HG02798 (cell line): ENCODE measurements around the gene CLEC3B.
"Not testable (repeated sequence)": the region's sequence is repeated elsewhere in the genome, so short reads cannot be mapped to it uniquely, and the experiment has no call there.

Experiments
- ATAC-seq: cut with Tn5 transposase; IDR thresholded peaks from one replicate; pipeline ENCODE4 v1.9.1; 2021; ENCODE audit warnings: mild to moderate bottlenecking; ENCODE audit not compliant: unreplicated experiment, poor library complexity

The CLEC3B gene

DNA sequence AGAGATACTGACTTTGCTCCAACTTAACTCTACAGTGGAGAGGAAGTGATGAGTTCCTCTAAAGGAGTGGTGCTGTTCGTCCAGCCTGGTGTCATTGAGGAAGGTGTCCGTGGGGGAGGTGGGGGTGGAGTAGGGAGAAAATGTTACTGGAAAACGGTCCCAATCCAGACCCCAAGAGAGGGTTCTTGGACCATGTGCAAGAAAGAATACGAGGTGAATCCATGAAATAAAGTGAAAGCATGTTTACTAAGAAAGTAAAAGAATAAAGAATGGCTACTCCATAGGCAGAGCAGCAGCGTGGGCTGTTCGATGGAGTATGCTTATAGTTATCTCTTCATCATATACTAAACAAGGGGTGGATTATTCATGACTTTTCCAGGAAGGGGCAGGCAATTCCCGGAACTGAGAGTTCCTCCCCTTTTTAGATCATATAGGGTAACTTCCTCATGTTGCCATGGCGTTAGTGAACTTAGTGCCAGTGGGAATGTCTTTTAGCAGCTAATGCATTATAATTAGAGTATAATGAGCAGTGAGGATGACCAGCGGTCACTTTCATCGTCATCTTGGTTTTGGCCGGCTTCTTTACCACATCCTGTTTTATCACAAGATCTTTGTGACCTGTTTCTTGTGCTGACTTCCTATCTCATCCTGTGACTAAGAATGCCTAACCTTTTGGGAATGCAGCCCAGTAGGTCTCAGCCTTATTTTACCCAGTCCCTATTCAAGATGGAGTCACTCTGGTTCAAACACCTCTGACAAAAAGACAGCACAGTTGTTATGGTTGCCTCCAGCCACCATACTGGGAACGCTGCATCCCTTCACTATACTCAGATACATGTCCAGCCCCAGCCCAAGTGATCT lies 38.6 kb downstream of the CLEC3B start:
- ATAC-seq = no peak

DNA sequence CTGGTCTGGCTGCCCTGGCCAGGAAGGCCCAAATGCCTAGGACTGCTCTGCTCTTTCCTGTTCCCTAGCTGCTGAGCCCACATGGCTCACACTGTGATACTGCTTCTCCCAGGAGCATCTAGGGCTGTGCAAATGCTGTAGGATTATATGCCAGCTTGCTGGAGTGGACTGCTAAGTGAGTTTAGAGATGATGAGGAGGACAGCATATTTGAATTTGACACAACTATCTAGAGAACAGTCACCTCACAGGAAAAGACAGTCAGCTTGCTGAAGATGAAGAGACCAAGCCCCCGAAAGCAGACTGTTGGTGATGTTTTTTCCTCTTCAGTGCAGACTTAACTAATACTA lies 39.2 kb downstream of the CLEC3B start:
- ATAC-seq = no peak

DNA sequence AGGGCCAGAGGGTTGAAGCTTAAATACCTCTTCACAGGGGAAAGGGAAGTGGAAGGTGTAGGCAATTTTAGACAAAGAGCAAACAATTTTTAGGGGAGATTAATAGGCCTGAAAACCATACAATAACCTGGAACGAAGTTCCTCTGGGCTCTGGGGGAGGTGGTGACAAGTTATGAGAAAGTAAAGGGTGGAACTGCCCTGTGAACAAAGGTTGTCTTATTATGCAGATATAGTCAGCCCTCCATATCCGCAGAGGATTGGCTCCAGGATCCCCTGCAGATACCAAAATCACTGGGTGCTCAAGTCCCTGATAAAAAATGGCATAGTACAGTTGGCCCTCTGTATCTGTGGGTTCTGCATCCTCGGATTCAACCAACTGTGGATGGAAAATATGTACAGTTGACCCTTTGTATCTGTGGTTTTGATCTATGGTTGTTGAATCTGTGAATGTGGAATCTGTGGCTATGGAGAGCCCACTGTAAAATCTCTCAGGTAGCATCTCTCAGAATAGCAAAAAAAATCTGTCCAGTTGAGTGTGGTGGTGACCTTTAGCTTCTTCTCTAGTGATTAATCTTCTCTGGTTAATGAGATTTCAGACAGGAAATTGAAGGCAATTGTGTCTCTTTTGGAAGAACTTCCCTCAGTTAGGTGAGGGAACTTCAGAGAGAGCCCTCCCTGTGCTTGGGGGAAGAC lies 40.2 kb downstream of the CLEC3B start:
- ATAC-seq = no peak

DNA sequence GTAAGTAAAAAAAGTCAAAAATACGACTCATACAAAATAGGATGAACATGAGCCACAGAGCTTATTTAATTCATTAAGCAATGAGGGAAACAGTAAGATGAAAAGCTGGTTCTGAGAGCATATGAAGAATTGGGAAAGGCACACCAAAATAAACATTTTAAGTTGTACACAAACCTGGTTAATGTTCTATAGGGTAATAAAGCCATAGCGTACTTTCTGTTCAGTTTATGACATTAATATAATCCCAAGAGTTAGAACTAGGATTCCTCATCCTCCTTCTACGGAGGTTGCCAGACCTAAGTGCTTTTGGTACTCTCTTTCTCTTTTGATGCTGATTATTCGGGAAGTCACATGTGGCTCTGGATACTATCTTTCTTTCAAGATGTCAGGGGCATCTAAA lies 41.4 kb downstream of the CLEC3B start:
- no peak for ATAC-seq

DNA sequence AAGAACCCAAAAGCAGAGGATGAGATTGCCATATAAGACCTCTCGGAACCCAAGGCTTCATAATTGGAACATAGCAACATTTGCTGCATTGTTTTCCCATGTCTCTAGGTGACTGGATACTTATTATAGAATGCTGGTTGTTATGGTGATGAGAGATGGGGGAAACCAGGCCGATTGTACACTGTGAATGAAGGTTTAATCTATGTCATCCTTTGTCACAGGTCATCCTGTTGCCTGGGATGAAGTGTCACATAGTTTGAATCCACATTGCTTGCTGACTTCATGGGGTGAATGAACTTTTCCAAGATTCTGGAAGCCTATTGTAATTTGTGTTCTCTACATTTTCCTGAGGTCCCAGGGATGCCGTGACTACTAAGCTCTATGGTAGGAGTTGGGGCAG lies 41.8 kb downstream of the CLEC3B start:
- no peak for ATAC-seq

DNA sequence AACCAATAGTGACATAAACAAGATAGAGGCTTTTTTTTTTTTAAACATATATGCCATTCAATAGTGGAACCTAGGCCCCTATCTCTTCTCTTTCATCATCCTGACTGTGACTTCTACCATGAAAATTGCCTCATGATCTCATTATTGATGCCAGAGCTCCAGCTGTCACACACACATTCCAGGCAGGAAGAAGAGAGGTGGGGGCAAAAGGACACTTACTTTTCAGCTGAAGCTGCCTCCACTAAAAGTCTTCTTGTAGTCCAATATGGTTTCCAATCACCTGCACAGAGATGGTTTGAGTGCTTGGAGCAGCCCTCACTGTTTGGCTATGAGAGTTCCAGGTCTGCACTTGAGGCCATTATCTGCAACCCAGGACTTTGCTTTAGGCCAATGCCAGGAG lies 45.0 kb downstream of the CLEC3B start:
- no peak for ATAC-seq

DNA sequence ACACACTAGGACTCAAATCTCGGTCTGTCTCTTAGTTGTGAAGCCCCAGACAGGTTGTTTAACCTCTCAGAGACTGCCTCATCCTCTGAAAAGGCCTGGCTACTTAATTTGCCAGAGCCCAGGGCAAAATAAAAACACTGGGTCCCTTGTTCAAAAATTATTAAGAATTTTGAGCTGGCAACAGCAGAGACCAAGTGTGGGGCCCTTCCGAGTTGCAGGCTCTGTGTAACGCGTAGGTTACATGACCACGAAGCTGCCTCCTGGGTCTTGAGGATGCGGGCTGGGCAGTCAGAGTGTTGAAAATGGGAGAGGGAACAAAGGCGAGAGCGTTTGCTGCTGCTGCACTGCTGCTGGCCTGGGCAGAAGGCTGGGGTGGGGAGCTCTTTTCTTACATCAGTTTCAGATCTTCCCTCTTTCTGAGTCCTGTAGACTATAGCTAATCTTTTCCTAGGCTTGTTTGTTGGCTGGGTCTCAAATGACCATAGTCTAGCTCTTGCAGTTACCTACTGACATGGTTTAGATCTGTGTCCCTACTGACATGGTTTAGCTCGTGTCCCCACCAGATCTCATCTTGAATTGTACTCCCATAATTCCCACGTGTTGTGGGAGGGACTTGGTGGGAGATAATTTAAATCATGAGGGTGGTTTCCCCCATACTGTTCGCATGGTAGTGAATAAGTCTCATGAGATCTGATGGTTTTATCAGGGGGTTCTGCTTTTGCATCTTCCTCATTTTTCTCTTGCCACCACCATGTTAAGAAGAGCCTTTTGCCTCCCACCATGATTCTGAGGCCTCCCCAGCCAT lies 49.9 kb downstream of the CLEC3B start:
- no peak for ATAC-seq

DNA sequence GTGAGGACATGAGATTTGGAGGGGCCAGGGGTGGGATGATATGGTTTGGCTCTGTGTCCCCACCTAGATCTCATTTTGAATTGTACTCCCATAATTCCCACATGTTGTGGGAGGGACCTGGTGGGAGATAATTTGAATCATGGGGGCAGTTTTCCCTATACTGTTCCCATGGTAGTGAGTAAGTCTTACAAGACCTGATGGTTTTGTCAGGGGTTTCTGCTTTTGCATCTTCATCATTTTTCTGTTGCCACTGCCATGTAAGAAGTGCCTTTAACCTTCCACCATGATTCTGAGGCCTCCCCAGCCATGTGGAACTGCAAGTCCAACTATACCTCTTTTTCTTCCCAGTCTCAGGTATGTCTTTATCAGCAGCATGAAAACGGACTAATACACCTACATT lies 52.2 kb downstream of the CLEC3B start:
- not testable (repeated sequence) for ATAC-seq

DNA sequence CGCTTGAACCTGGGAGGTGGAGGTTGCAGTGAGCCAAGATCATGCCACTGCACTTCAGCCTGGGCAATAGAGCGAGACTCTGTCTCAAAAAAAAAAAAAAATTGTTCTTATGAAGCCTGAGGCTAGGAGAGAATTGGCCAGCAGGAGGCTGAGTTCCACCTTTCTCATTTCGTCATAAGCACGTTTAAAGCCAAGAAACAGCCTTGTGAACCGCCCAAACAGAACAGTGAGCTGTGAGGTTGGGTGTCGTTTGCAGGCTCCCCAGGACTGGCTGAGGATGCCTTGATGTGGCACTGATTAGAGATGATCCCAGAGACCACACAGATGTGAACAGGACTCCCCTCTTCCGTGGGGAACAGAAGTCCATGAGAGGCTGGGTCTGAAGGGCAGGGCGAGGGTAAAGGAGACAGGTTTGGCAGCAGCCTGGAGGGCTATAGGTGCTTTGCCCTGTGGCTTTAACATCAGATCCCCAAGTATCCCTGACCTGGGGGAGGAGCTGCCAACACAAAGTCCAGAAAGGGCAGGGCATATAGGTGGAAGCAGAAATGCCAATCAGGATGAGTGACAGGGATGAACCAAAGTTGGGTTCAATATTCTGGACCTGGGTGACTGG lies 52.9 kb downstream of the CLEC3B start:
- no peak for ATAC-seq

DNA sequence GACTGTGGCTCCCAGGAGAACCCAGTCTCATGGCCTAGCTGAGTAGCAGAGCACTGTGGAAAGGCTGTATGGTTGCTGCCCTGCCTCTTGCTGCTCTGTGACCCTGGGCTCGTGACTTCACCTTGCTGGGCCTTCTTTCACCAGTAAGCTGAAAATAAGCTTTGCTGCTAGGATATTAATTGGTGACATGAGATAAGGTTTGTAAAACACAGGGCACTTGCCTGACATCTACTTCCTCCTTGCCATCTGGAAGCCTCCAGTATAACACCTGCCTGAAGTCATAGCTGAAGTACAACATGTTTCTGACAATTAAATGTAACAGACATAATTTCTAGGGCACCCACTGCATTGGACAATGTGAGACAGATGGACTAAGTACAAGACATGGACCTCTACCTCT lies 53.6 kb downstream of the CLEC3B start:
- ATAC-seq = no peak

DNA sequence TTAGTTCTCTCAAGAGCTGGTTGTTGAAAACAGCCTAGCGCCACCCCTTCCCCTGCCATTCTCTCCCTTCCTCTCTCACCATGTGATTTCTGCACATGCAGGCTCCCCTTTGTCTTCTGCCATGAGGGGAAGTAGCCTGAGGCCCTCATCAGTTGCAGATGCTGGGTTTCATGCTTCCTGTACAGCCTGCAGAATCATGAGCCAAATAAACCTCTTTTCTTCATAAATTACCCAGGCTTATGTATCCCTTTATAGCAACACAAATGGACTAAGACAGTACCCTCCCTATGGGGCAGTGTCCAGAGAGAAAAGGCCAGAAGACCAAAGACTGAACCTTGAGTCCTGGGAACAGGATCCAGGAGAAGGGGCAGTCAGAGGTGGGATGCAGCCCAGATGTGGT lies 54.7 kb downstream of the CLEC3B start:
- ATAC-seq = no peak

DNA sequence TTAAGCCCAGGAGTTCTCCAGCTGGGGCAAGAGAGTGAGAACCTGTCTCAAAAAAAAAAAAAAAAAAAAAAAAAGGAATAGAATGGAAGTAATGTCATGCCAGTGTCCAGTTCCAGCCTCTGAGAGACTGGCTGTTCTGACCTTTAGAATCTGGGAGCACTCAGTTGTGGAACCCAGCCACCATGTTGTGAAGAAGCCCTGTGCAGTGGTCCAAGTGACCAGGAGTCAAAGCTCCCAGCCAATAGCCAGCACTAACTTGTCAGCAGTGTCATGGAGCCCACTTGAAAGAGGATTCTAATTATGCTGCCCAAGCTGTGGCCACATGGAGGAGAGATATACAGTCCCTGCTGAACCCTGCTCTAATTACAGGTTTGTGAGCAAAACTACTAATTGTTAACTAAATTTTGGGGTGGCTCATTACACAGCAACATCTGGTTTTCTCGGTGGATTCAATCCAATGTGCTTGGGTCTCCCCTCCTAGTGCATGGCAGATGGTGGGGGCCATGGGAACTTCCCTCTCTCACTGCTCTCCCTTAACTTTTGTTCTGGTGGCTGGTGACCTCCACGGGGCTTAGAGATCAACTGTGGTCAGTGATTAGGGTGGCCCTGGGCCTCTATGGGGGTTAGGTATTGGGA lies 55.5 kb downstream of the CLEC3B start:
- ATAC-seq = no peak

DNA sequence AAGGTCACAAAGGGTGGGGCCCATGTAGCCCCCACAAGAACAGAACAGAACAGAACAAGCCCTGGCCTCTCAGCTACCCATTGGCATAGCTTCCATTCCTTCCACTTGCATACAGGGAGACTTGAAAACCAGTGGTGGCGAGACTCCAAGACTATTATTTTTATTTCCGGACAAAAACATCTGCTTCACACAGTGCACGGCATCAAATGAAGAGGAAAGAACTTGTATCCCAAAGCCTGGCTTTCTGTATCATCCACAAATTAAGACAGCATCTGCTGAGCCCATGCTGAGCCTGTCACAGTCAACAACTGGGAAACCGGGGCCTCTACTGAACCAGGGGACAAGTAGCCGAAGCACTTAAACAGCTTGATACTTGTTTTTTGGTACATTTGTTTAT lies 56.0 kb downstream of the CLEC3B start:
- no peak for ATAC-seq

DNA sequence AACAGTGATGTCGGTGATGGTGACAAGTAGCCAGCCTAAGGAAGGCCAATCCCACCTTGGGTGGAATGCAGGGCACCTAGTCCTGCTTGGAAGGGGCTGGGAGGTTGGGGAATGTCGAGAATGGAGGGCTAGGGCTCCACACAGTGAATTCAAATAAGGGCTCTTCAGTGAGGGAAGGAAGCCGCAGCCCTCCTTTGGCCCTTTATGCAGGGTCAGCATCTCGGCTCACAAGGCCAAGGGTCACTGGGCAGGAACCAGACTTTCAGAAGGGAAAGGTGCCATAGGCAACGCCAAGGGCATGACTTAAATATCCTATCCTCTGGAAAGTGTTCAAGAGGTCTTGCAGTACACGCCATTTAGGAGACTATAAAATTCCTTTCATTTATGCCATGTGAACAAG lies 56.9 kb downstream of the CLEC3B start:
- no peak for ATAC-seq

DNA sequence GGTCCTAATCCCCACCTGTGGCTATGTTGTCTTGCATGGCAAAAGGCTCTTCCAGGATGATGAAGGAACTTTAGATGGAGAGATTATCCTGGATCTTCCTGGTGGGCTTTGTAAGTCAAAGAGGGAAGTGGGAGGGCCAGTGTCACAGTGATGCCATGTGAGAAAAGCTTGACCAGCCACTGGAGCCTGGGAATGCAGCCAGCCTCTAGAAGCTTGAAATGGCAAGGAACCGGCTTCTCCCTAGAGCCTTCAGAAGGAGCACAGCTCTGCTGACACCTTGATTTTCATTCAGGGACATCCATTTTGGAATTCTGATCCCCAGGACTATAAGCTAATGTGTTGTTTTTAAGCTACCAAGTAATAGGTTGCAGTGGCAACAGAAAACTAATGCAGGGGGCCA lies 58.3 kb downstream of the CLEC3B start:
- ATAC-seq = no peak

DNA sequence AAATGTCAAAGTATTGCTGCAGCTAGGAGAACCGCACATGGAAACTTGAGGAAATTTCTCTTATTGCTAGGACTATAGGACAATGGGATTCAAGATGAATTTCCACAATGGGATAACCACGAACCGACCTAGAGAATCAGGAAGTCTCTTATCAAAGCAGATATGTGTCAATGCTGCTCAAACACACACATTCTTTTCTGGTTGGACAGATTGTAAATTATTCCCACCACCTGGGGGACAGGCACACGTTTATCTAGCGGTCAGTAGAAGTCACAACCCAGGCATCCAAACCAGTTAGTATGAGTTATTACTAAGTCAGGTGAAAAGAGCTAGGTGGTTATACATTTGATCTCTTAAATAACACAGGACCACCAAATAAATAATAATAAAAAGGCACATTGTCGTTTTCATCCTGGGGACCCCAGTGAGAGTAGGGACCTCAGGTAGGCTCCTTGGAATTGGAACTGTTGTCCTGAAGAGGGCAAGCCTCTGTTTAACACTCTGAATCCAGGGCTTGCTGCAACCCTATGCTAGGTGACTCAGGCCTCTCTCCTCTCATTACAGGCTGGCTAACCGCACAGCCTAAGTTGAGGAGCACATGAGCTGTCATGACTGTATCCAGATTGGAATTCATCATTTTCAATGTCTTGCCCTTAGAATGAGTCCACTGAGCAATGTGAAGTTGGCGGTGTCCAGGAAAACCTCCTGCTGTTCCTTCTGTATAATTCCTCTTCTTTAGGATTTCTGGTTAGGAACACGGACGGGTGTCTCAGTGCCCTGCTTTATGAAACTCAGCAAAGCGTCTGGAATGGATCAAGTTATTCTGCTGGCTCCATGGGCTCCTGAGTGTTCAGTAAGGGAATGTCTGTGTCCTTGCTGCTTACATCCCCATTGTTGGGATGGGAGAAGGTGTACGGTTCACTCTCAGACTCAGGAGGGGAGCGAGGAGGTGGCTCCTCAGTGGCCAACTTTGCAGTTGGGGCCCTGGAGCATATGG lies 59.0 kb downstream of the CLEC3B start:
- ATAC-seq = no peak
